Endothelial cell of umbilical vein (primary cell): ENCODE results near the gene ABCA3. TPM values are rescaled to one million over a fixed set of nuclear protein-coding genes. Genes with fewer than 3 reads are reported as not detected.
A peak's percentile ranks its signal among the peaks of the same experiment; 100 is the strongest.

ENCODE experiments used
- BruUV-seq: library from RNA; stranded (reverse); fragments of 400-500 nt; replicated peaks from 2 replicates; lab custom pipeline; 2021; lab: Mats Ljungman, UMichigan
- CTCF ChIA-PET: fragments of 300-600, 350-600 bp; sonication (Branson Sonifier 250); formaldehyde crosslinking; loops from one replicate; lab custom pipeline; 2021; ENCODE audit warnings: antibody characterized with exemption, inconsistent platforms; lab: Charles Lee
- POLR2A ChIA-PET: fragments of 300-600, 350-600 bp; sonication (Branson Sonifier 250); formaldehyde crosslinking; loops from one replicate; lab custom pipeline; 2021; ENCODE audit warnings: antibody characterized with exemption, inconsistent platforms; lab: Charles Lee
- DNase-seq: peaks from one replicate; pipeline ENCODE4 v3.0.0-alpha.2; 2011; ENCODE audit warnings: low read depth, low spot score
- FAIRE-seq: peaks from 2 replicates; lab custom pipeline; 2011; peaks lifted over from hg19 to GRCh38; lab: Jason Lieb, UNC
- H2AFZ ChIP-seq: 2 replicates; pipeline ENCODE4 v1.6.0; 2012; ENCODE audit warnings: low read depth, low read length, control low read depth, inconsistent platforms
- H3K27ac ChIP-seq: 2 replicates; pipeline ENCODE4 v1.5.1; 2011; ENCODE audit warnings: low read depth, mild to moderate bottlenecking, control low read depth, low read length, moderate library complexity; ENCODE audit not compliant: insufficient read depth
- H3K27me3 ChIP-seq, 2 experiments: 2 replicates each; pipeline versions ENCODE4 v1.6.0 to v1.6.1; 2011; ENCODE audit warnings: low read length in 2 of 2, mixed read lengths in 1 of 2; ENCODE audit not compliant: control insufficient read depth in 2 of 2, insufficient read depth in 2 of 2
- H3K36me3 ChIP-seq, 2 experiments: 2 replicates in 1 of 2; 3 replicates in 1 of 2; pipeline ENCODE4 v1.5.1; 2011; ENCODE audit warnings: low read length in 2 of 2, mild to moderate bottlenecking in 1 of 2, moderate library complexity in 1 of 2; ENCODE audit not compliant: control insufficient read depth in 2 of 2, insufficient read depth in 2 of 2; ENCODE audit errors: extremely low read depth in 1 of 2
- H3K4me1 ChIP-seq: 3 replicates; pipeline ENCODE4 v1.5.1; 2011; ENCODE audit warnings: mild to moderate bottlenecking, low read length; ENCODE audit not compliant: control insufficient read depth, insufficient read depth; ENCODE audit errors: extremely low read depth
- H3K4me2 ChIP-seq: 2 replicates; pipeline ENCODE4 v1.6.1; 2011; ENCODE audit warnings: low read length, control low read depth, mixed read lengths; ENCODE audit not compliant: insufficient read depth
- H3K4me3 ChIP-seq, 3 experiments: fragments of 200-600 bp in 1 of 3; sonication (generic), shearing (Covaris generic) in 1 of 3; replicated peaks in 1 of 3; 2 replicates each; pipeline ENCODE4 v1.5.1; 2011 to 2016; ENCODE audit warnings: control low read depth in 3 of 3, low read length in 3 of 3, mild to moderate bottlenecking in 2 of 3, inconsistent platforms in 1 of 3, low read depth in 1 of 3, moderate library complexity in 1 of 3; ENCODE audit not compliant: insufficient read depth in 1 of 3
- H3K79me2 ChIP-seq: 2 replicates; pipeline ENCODE4 v1.6.0; 2012; ENCODE audit warnings: low read length, inconsistent platforms; ENCODE audit not compliant: control insufficient read depth, insufficient read depth
- H3K9ac ChIP-seq: replicated peaks from 2 replicates; pipeline ENCODE3; 2011; ENCODE audit warnings: low read length, control low read depth; ENCODE audit not compliant: insufficient read depth; ENCODE audit errors: extremely low read depth
- H3K9me1 ChIP-seq: replicated peaks from 3 replicates; pipeline ENCODE4 v1.6.0; 2011; ENCODE audit warnings: mild to moderate bottlenecking, low read length; ENCODE audit not compliant: control insufficient read depth, insufficient read depth; ENCODE audit errors: extremely low read depth
- H3K9me3 ChIP-seq: replicated peaks from 2 replicates; pipeline ENCODE4 v1.5.1; 2012; ENCODE audit warnings: low read length, inconsistent platforms; ENCODE audit not compliant: control insufficient read depth, insufficient read depth
- H4K20me1 ChIP-seq: replicated peaks from 2 replicates; pipeline ENCODE3; 2011; ENCODE audit warnings: mild to moderate bottlenecking, low read length; ENCODE audit not compliant: control insufficient read depth, insufficient read depth; ENCODE audit errors: extremely low read depth
- EZH2 ChIP-seq: IDR thresholded peaks from 2 replicates; pipeline ENCODE4 v1.6.1; 2012; ENCODE audit warnings: borderline replicate concordance, low read depth, mild to moderate bottlenecking, moderate library complexity, low read length, inconsistent platforms; ENCODE audit not compliant: severe bottlenecking
- FOS ChIP-seq: IDR thresholded peaks from 2 replicates; pipeline ENCODE4 v1.6.1; 2011; ENCODE audit warnings: mild to moderate bottlenecking, low read length, moderate library complexity, borderline replicate concordance; ENCODE audit not compliant: insufficient read depth
- GATA2 ChIP-seq: IDR thresholded peaks from 2 replicates; pipeline ENCODE4 v1.7.0; 2011; ENCODE audit warnings: low read depth, mild to moderate bottlenecking, moderate library complexity, mixed read lengths, low read length; ENCODE audit not compliant: insufficient read length, insufficient read depth
- JUN ChIP-seq: IDR thresholded peaks from 2 replicates; pipeline ENCODE4 v1.6.1; 2011; ENCODE audit warnings: borderline replicate concordance, low read depth; ENCODE audit not compliant: insufficient read length, insufficient read depth
- MAX ChIP-seq: IDR thresholded peaks from 2 replicates; pipeline ENCODE4 v1.6.1; 2011; ENCODE audit not compliant: insufficient read depth, insufficient read length
- MYC ChIP-seq: IDR thresholded peaks from one replicate; pipeline ENCODE4 v1.6.1; 2011; ENCODE audit warnings: mild to moderate bottlenecking, low read depth, low read length
- POLR2A ChIP-seq: IDR thresholded peaks from 2 replicates; pipeline ENCODE4 v1.6.1; 2012; ENCODE audit warnings: low read depth, mild to moderate bottlenecking, control low read depth, low read length
- POLR2AphosphoS5 ChIP-seq: IDR thresholded peaks from 2 replicates; pipeline ENCODE4 v1.6.1; 2012; ENCODE audit warnings: low read depth, mild to moderate bottlenecking, control low read depth, low read length, moderate library complexity; ENCODE audit not compliant: insufficient read depth
- dilution Hi-C: fragments of 300-500 bp; cut with MboI; formaldehyde crosslinking; loops from one replicate; pipeline ENCODE4 v1.15.0; 2019; ENCODE audit warnings: low sequenced_read_pairs; ENCODE audit not compliant: extremely low pct_ligation_motif_present
- intact Hi-C: fragments of 100-400 bp; cut with micrococcal nuclease; formaldehyde crosslinking; loops from one replicate; pipeline ENCODE4 v1.10.0; 2022
- polyA plus RNA-seq, 4 experiments: library from polyadenylated mRNA; depleted of rRNA in 3 of 4; stranded (reverse) in 3 of 4; unstranded in 1 of 4; fragments of >200 nt; gene quantifications; 2 replicates each; pipeline versions ENCODE4 v1.2.1 to v1.2.3, GENCODE V29; 2011 to 2012; ENCODE audit warnings: missing spikeins in 1 of 4
- total RNA-seq: library from RNA; stranded (reverse); gene quantifications from 2 replicates; pipeline ENCODE4 v1.2.3, GENCODE V29; 2021
- TF ChIP-seq, protein P1 (sequence below), 2 donors: IDR thresholded peaks; 1 replicate in 1 of 2; 2 replicates in 1 of 2; pipeline ENCODE4 v1.5.1; 2011; ENCODE audit warnings: low read length in 2 of 2, mild to moderate bottlenecking in 2 of 2, moderate library complexity in 2 of 2, control low read depth in 1 of 2, inconsistent platforms in 1 of 2, low read depth in 1 of 2; ENCODE audit not compliant: insufficient read depth in 1 of 2; ENCODE audit errors: extremely low read depth in 1 of 2

The ABCA3 gene
- total and polyA plus RNA-seq, 2 donors (not counting 3 experiments of a cell fraction or from before 2014, with no cell fraction given) = 13.5 to 36.0 TPM

DNA sequence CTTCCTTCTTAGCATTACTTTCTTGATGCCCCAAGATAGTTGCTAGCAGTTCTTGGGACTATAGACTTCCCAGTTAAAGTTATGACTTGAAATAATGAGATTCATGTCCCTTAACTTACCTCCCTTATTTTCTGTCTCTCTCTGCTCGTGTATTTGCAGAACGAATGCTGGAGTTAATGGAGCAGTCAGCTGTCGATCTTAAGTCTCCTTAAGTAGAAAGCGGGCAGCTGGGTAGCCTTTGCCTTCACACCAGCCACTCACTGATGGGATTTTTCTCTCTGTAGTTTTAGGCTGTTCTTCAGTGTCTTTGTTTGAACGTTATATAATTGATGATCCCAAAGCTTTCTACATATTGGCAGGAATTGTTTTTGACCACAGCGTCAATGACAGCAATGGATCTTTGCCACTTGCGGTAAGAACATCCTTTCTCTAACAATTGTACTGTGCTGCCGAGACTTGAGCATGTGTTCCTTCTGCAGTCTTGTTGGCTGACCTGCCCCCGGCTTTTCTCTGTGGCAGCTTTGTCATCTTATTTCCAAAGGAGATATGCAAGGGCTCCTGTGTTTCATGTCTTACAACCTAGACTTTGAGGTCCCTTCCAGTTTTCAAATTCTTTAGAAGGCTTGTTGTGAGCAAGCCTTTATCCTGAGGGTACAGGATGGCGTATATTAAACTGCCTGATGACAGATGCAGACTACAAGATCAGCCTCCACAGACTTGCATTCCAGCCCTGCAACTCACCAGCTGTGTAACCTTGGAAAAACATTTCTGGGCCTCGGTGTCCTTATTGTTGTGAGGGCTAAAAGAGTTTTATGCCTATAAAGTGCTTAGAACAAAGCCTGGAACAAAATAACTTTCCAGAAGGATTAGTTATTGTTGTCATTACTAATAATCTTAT, 25.1 kb upstream of the ABCA3 start:
- Histone ChIP-seq H3K4me2 (no peak overlapping the region), H4K20me1 (no peaks in the 10 kb centered on the region), H3K9ac (no peak overlapping the region), H3K79me2 (no peaks in the 10 kb centered on the region), H3K27me3 (peaks cover 34 to 47% of the 10 kb centered on the region in 2 experiments), H3K27ac (no peak overlapping the region), H3K9me1 (no peaks in the 10 kb centered on the region), H3K9me3 (no peaks in the 10 kb centered on the region), H3K4me1 (no peaks in the 10 kb centered on the region), H2AFZ (no peak overlapping the region), H3K4me3 (no peak overlapping the region), H3K36me3 (no peaks in the 10 kb centered on the region)
- intact Hi-C loops (no loop called here), dilution Hi-C loops (no loop called here)
- ChIA-PET POLR2A (no interaction called here), CTCF (interaction anchor here (1.5 kb wide), 2 partner anchors 9 to 23 kb away, joined by 4 read pairs; no protein-coding TSS in a partner anchor)
- DNase-seq = peak; percentile 40
- FAIRE-seq = no peak
- no TSS peak for BruUV-seq
- TF ChIP-seq FOS (no peak), POLR2A (no peak), EZH2 (no peak), MYC (no peak), GATA2 (no peak), JUN (no peak), MAX (no peak), POLR2AphosphoS5 (no peak)
- TF ChIP-seq, protein P1, sequence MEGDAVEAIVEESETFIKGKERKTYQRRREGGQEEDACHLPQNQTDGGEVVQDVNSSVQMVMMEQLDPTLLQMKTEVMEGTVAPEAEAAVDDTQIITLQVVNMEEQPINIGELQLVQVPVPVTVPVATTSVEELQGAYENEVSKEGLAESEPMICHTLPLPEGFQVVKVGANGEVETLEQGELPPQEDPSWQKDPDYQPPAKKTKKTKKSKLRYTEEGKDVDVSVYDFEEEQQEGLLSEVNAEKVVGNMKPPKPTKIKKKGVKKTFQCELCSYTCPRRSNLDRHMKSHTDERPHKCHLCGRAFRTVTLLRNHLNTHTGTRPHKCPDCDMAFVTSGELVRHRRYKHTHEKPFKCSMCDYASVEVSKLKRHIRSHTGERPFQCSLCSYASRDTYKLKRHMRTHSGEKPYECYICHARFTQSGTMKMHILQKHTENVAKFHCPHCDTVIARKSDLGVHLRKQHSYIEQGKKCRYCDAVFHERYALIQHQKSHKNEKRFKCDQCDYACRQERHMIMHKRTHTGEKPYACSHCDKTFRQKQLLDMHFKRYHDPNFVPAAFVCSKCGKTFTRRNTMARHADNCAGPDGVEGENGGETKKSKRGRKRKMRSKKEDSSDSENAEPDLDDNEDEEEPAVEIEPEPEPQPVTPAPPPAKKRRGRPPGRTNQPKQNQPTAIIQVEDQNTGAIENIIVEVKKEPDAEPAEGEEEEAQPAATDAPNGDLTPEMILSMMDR (IDR thresholded peaks at IDR 0.05; ENCODE audit: extremely low read depth in 1 of 2, insufficient read depth in 1 of 2, low read depth in 1 of 2, low read length in 2 of 2) = no peak
